ENCODE data around the gene PIEZO2. TPM values are rescaled to one million over a fixed set of nuclear protein-coding genes. Genes with fewer than 3 reads are reported as not detected.
"Not testable (repeated sequence)": the region's sequence is repeated elsewhere in the genome, so short reads cannot be mapped to it uniquely, and the experiment has no call there.

The PIEZO2 gene
- total RNA-seq, 3 donors from 2014 or later, result 1.9 to 26.2 (median 11.4) TPM

DNA sequence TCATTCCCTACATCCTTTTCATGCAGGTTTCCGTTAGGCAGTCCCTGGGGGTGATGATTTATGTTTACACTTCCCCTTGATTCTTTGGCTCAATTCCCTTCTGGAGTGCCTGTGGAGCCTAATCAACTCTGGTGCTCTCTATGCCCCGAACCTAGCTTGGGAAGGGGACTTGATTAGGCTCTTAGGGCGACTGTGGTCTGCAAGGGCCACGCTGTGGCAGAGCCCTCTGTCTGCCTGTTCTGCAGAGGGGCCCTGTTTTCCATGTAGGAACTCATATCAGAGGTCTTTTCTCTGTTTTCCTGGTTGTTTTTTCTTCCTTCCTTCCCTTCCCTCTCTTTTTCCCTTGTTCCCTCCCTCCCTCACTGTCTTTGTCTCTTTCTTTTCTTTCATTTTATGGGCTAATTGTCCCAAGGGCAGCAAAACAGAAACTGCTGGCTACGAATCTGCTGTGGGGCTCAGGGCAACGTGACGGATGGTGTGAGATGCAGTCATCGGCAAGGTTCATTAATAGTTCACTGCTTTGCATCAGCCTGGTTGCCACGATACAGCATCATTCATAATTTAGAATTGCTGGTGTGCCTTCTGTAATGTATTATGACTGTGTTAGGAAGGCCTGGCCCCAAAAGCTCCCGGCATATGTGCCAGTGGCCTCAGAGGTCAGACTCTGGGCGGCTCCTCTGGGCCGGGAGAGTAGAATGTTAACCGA, 489.0 kb downstream of the PIEZO2 start:
- intact Hi-C loops (cut with DNase I; ENCODE audit: low total_unique reads), result no loop called here
- Histone ChIP-seq H3K27ac (no peak overlapping the region), H3K9me3 (no peaks in the 10 kb centered on the region), H3K36me3 (no peaks in the 10 kb centered on the region), H3K4me3 (no peak overlapping the region), H3K4me1 (no peaks in the 10 kb centered on the region), H3K27me3 (no peaks in the 10 kb centered on the region)
- TF ChIP-seq POLR2A (IDR thresholded peaks at IDR 0.05) (no peak), POLR2AphosphoS5 (IDR thresholded peaks at IDR 0.05) (no peak)
- TF ChIP-seq, protein P1, sequence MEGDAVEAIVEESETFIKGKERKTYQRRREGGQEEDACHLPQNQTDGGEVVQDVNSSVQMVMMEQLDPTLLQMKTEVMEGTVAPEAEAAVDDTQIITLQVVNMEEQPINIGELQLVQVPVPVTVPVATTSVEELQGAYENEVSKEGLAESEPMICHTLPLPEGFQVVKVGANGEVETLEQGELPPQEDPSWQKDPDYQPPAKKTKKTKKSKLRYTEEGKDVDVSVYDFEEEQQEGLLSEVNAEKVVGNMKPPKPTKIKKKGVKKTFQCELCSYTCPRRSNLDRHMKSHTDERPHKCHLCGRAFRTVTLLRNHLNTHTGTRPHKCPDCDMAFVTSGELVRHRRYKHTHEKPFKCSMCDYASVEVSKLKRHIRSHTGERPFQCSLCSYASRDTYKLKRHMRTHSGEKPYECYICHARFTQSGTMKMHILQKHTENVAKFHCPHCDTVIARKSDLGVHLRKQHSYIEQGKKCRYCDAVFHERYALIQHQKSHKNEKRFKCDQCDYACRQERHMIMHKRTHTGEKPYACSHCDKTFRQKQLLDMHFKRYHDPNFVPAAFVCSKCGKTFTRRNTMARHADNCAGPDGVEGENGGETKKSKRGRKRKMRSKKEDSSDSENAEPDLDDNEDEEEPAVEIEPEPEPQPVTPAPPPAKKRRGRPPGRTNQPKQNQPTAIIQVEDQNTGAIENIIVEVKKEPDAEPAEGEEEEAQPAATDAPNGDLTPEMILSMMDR (IDR thresholded peaks at IDR 0.05), result no peak
- DNase-seq (ENCODE audit: low spot score in 2 of 2), result no peak

DNA sequence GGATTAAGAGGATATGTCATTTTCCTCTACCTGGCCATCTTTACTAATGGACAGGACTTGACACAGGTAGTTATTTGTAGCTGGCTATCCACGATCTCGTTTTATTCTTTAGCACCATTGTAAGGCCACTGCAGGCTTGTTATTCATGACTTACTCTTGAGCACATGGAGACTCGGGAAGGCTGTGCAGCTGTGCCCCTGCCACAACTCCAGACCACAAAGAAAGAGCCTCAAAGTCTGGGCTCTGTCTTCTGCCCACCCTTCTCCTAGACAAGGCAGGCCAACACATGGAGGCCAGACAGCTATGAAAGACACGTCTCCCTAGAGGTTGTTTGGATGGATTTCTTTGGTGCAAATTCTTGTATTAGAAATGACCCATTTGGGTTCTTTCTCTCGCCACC, 489.8 kb downstream of the PIEZO2 start:
- TF ChIP-seq, protein P1 (IDR thresholded peaks at IDR 0.05), result no peak
- TF ChIP-seq POLR2AphosphoS5 (IDR thresholded peaks at IDR 0.05), result no peak
- TF ChIP-seq POLR2A (IDR thresholded peaks at IDR 0.05), result no peak
- Histone ChIP-seq H3K4me3 (no peak overlapping the region), H3K27ac (no peak overlapping the region), H3K9me3 (no peaks in the 10 kb centered on the region), H3K4me1 (no peaks in the 10 kb centered on the region), H3K27me3 (no peaks in the 10 kb centered on the region), H3K36me3 (no peaks in the 10 kb centered on the region)
- DNase-seq (ENCODE audit: low spot score in 2 of 2), result no peak
- intact Hi-C loops (cut with DNase I; ENCODE audit: low total_unique reads), result no loop called here

DNA sequence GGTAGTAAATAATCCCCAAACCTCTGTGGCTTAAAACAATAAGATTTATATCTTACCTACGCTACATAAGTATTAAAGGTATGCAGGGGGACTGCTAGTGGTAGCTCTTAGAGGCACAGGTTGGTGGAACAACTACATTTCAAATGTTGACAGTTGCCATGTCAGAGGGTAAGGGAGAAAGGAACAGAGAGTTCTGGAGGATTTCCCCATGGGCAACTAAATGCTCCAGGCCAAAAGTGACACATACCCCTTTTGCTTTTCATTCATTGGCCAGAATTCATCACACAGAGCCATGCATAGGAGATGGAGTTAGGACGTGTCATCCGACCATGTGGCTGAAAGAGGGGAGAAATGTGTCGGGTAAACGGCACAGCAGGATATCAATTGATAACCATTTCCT, 490.4 kb downstream of the PIEZO2 start:
- Histone ChIP-seq H3K27me3 (no peaks in the 10 kb centered on the region), H3K4me1 (no peaks in the 10 kb centered on the region), H3K4me3 (no peak overlapping the region), H3K9me3 (no peaks in the 10 kb centered on the region), H3K36me3 (no peaks in the 10 kb centered on the region), H3K27ac (no peak overlapping the region)
- intact Hi-C loops (cut with DNase I; ENCODE audit: low total_unique reads), result no loop called here
- TF ChIP-seq, protein P1 (IDR thresholded peaks at IDR 0.05), result no peak
- TF ChIP-seq POLR2AphosphoS5 (IDR thresholded peaks at IDR 0.05) (no peak), POLR2A (IDR thresholded peaks at IDR 0.05) (no peak)
- no peak for DNase-seq (ENCODE audit: low spot score in 2 of 2)

DNA sequence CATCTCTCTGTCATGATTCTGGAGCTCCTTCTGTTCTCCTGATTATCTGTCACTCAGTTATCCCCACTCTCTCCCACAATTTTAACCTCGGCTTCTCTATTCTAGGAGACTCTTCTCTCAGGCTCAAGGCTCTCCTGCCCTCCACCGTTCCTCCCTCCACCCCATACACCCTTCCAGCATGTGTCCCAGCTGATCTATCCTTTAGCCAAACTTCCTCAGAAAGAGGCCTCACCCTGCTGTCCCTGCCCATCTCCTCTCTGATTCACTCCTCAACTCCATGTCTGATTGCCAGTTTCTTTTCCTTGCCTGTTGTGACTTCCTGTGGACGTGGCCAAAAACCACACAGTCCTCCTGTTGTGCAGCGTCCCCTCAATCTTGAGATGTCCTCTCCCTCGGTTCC, 505.4 kb downstream of the PIEZO2 start:
- H3K36me3 ChIP-seq; intact Hi-C loops (cut with DNase I; ENCODE audit: low total_unique reads); H3K27me3 ChIP-seq; H3K4me1 ChIP-seq; H3K9me3 ChIP-seq; H3K27ac ChIP-seq; DNase-seq (ENCODE audit: low spot score in 2 of 2); H3K4me3 ChIP-seq: not testable (repeated sequence)

DNA sequence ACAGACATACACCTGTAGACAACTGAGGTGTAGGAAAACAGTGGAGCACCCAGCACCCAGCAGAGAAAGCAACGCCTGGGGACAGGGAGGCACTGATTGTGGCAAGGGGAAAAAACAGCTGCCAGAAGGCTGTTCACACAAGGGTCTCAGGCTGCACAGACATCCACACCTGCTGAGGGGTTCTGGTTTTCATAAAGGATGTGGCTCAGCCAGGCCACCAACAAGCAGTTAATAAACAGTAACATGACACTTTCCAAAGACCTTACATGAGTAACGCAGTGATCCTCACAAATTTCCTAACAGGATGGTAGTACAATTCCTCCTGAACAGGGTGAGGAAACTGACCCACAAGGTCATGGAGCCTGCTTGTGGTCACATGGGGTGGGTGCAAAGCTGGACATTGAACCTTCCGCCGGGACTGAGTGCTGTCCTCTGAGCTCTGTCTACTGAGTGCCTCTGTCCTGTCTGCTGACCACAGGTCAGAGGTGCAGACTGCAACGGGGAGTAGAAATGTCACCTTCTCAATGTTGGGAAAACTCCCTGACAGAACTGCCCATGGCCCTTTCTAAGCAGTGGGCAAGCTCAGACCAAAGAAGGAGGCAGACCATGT, 506.3 kb downstream of the PIEZO2 start:
- H3K36me3 ChIP-seq; H3K4me3 ChIP-seq; DNase-seq (ENCODE audit: low spot score in 2 of 2); H3K27me3 ChIP-seq; H3K27ac ChIP-seq; H3K4me1 ChIP-seq; H3K9me3 ChIP-seq; intact Hi-C loops (cut with DNase I; ENCODE audit: low total_unique reads): not testable (repeated sequence)

DNA sequence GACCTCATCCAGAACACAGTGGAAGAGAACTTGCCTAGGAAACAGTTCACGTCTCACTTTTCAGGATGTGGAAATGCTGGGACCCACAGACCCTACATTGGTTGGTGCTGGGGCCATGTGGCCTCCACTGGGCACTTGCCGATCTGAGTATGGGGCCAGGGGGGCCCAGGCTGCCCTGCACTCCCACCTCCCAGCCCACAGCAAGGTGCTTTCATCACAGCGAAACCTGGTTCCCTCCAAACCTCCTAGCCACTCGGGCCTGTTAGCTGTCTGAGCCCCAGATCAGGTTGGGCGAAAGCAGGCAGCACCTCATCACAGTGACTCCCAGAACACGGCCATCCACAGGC, 510.9 kb downstream of the PIEZO2 start:
- H3K4me3 ChIP-seq; DNase-seq (ENCODE audit: low spot score in 2 of 2); H3K27me3 ChIP-seq; H3K4me1 ChIP-seq; H3K9me3 ChIP-seq; H3K36me3 ChIP-seq; H3K27ac ChIP-seq; intact Hi-C loops (cut with DNase I; ENCODE audit: low total_unique reads): not testable (repeated sequence)

DNA sequence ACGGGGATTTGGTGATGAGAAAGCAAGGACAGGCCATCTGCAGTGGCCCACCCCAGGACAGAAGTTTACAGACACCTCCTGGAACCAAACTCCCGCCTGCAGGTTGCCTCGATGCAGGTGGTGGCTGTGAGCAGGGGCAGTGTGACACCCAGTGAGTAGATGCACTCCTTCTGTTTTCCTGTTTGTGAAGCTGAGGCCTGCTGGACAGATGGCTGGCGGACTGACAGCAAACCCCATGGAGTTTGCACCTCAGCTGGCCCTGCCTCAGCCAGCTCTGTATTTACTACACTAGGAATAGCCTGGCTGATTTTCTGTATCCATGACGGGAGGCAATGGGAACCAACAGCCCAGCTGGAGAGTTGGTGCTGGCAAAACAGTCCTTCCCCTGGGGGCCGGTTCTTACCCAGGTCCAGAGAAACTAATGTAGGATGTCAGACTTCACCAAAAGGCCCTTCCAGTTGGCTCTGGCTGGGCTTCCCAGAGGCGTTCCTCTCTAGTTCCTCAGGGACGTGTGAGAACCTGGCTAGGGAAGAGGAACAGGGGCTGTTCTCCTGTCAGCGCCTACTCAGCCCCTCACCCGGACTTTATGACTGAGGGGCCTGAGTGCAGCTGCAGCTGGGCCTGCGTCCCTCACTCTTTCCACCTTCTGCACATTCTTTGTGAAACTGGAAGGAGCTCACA, 511.4 kb downstream of the PIEZO2 start:
- DNase-seq (ENCODE audit: low spot score in 2 of 2); H3K9me3 ChIP-seq; H3K4me3 ChIP-seq; H3K36me3 ChIP-seq; intact Hi-C loops (cut with DNase I; ENCODE audit: low total_unique reads); H3K27me3 ChIP-seq; H3K4me1 ChIP-seq; H3K27ac ChIP-seq: not testable (repeated sequence)

DNA sequence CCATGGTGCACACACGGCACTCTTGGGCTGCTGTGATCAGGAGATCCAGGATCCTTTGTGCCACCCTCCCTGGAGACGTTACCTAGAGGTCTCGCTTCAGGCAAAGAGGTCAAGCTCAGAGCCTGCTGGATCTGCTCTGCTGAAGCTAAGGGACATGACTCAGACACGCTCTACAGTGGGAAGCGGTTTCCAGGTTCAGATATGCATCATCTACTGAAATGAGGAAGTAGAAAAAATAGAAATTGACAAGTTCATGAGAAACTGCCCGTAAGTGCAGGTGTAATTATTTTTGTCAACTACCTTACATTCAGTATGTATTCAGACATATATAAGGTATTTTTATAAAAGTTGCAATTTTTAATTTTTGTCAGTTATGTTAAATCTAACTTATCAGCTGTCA, 520.3 kb downstream of the PIEZO2 start:
- H3K9me3 ChIP-seq; H3K36me3 ChIP-seq; H3K27ac ChIP-seq; H3K4me1 ChIP-seq; DNase-seq (ENCODE audit: low spot score in 2 of 2); H3K4me3 ChIP-seq; intact Hi-C loops (cut with DNase I; ENCODE audit: low total_unique reads); H3K27me3 ChIP-seq: not testable (repeated sequence)

DNA sequence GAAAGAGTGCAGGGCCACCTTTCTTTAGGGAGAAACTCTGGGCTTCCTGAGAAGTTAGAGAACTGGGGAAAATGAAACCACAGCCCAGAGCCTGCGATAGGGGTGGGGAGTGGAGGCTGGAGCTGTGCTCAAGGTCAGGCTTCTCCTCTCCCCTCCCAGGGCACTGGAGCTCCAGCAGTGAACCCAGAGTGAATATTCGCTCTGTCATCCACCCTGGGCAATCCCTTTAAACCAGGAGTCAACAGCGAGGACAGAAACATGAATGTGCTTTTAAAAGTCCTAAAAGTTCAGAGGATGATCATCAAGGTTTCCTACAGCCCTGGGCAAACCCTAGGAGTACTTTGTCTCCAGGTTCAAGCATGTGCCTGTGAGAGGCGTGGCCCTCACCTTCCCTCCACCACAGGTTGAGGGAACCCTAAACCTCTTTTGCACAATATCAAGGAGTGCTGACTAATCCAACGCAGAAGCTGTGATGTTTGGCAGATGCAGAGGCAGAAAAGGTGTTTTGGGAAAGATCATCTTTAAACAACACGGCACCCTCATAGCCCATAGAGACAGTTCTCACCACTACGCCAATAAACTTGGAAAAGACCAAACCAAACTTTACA, 522.7 kb downstream of the PIEZO2 start:
- H3K27me3 ChIP-seq; H3K4me3 ChIP-seq; H3K4me1 ChIP-seq; intact Hi-C loops (cut with DNase I; ENCODE audit: low total_unique reads); DNase-seq (ENCODE audit: low spot score in 2 of 2); H3K9me3 ChIP-seq; H3K36me3 ChIP-seq; H3K27ac ChIP-seq: not testable (repeated sequence)

DNA sequence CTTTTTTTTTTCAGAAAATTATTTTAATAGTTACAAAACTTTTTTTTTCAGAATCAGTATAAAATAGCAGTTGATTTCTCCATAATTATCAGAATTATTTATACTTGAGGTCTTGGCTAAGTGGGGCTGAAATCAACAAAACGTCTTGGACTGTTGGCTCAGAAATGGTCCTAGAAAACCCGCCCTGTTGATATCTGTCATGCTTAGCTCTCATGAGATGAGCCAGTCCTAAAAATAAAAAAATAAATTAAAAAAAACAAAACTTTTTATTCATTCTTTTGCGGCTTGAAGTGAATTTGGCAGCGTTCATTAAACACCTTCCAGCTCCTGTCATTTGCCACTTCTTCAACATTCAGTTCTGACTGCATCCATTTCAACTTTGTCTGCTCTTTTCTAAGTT, 525.8 kb downstream of the PIEZO2 start:
- H3K27me3 ChIP-seq; intact Hi-C loops (cut with DNase I; ENCODE audit: low total_unique reads); H3K4me3 ChIP-seq; H3K9me3 ChIP-seq; H3K36me3 ChIP-seq; DNase-seq (ENCODE audit: low spot score in 2 of 2); H3K27ac ChIP-seq; H3K4me1 ChIP-seq: not testable (repeated sequence)

All from breast epithelium (tissue), 4 donors.